IPS-NIHi7 (cell line): ENCODE data around the gene ATP6V1C2.

ENCODE experiments used
- DNase-seq: peaks from one replicate; pipeline ENCODE4 v3.0.0; 2012; ENCODE audit warnings: mixed read lengths; ENCODE audit errors: extremely low spot score

The ATP6V1C2 gene

GRCh38 chr2:10721396-10722251, at the start of gene ATP6V1C2:
Gene ATP6V1C2 (plus strand): TSS chr2:10721630. CDS start chr2:10722850, 1,220 bp downstream.
- DNase-seq = peak; percentile 81

- DNase-seq = no peak
These were observed 46.3 kb upstream of the ATP6V1C2 start for GRCh38 chr2:10675131-10675530.

- DNase-seq = no peak
These were observed 43.2 kb upstream of the ATP6V1C2 start for GRCh38 chr2:10678225-10678624.

GRCh38 chr2:10680214-10680613, 41.2 kb upstream of the ATP6V1C2 start:
- no peak for DNase-seq

GRCh38 chr2:10680957-10681356, 40.5 kb upstream of the ATP6V1C2 start:
- no peak for DNase-seq

- no peak for DNase-seq
These were observed 35.2 kb upstream of the ATP6V1C2 start for GRCh38 chr2:10686176-10686730.

- DNase-seq = peak; percentile 16
These were observed 32.3 kb upstream of the ATP6V1C2 start for GRCh38 chr2:10688921-10689807.

- DNase-seq = no peak
These were observed 29.9 kb upstream of the ATP6V1C2 start for GRCh38 chr2:10691521-10691920.

GRCh38 chr2:10700078-10700803, 21.2 kb upstream of the ATP6V1C2 start:
- DNase-seq = no peak

- no peak for DNase-seq
These were observed 17.3 kb upstream of the ATP6V1C2 start for GRCh38 chr2:10704034-10704594.

- DNase-seq = no peak
These were observed 15.4 kb upstream of the ATP6V1C2 start for GRCh38 chr2:10706033-10706432.

GRCh38 chr2:10707831-10708230, 13.6 kb upstream of the ATP6V1C2 start:
- DNase-seq = no peak

GRCh38 chr2:10709290-10709939, 12.0 kb upstream of the ATP6V1C2 start:
- peak; percentile 77 for DNase-seq

- DNase-seq = no peak
These were observed 9.1 kb upstream of the ATP6V1C2 start for GRCh38 chr2:10712185-10712809.

GRCh38 chr2:10716581-10716980, 4.8 kb upstream of the ATP6V1C2 start:
- no peak for DNase-seq

GRCh38 chr2:10717628-10718027, 3.8 kb upstream of the ATP6V1C2 start:
- no peak for DNase-seq

GRCh38 chr2:10720306-10720705, 1.1 kb upstream of the ATP6V1C2 start:
- no peak for DNase-seq

- no peak for DNase-seq
These were observed 459 bp upstream of the ATP6V1C2 start for GRCh38 chr2:10720947-10721395.

- no peak for DNase-seq
These were observed 909 bp downstream of the ATP6V1C2 start for GRCh38 chr2:10722252-10722825.
